SK-N-SH (cell line): Measurements from ENCODE around the gene CCL22. TPM values are rescaled to one million over a fixed set of nuclear protein-coding genes. Genes with fewer than 3 reads are reported as not detected.

ENCODE experiments used
- CTCF ChIA-PET: fragments of 300-600, 350-600 bp; formaldehyde crosslinking; extraction: SDS; loops from one replicate; lab custom pipeline; 2021; lab: Yijun Ruan, JAX
- POLR2A ChIA-PET: fragments of 350-600 bp; sonication (Branson Sonifier 250); formaldehyde crosslinking; extraction: SDS; loops from one replicate; lab custom pipeline; 2020; ENCODE audit warnings: antibody characterized with exemption, inconsistent platforms; lab: Yijun Ruan, JAX
- DNase-seq: peaks from one replicate; pipeline ENCODE4 v3.0.0; 2012
- H2AFZ ChIP-seq: fragments of 200-600 bp; sonication (generic); 2 replicates; pipeline ENCODE4 v1.8.1; 2016; ENCODE audit warnings: antibody characterized with exemption, mild to moderate bottlenecking, low read depth
- H3F3A ChIP-seq: fragments of 200-600 bp; sonication (generic); replicated peaks from 2 replicates; pipeline ENCODE3; 2016; ENCODE audit warnings: antibody characterized with exemption, mild to moderate bottlenecking; ENCODE audit not compliant: insufficient read depth
- H3K27ac ChIP-seq, 2 experiments: fragments of 200-500 bp in 1 of 2; fragments of 200-600 bp in 1 of 2; sonication (Bioruptor generic) in 1 of 2; sonication (generic), shearing (Covaris generic) in 1 of 2; 2 replicates each; pipeline versions ENCODE4 v1.5.1 to v1.6.1; 2014 to 2016; ENCODE audit warnings: low read depth in 2 of 2, inconsistent platforms in 1 of 2, low read length in 1 of 2, mild to moderate bottlenecking in 1 of 2, mixed read lengths in 1 of 2
- H3K27me3 ChIP-seq: fragments of 200-600 bp; sonication (generic), shearing (Covaris generic); 2 replicates; pipeline ENCODE4 v1.6.1; 2016; ENCODE audit warnings: mixed run types; ENCODE audit not compliant: insufficient read depth
- H3K36me3 ChIP-seq, 2 experiments: fragments of 200-500 bp in 1 of 2; fragments of 200-600 bp in 1 of 2; sonication (Bioruptor generic) in 1 of 2; sonication (generic) in 1 of 2; replicated peaks in 1 of 2; 2 replicates each; pipeline versions ENCODE3 to v1.5.1; 2014 to 2016; ENCODE audit warnings: low read length in 1 of 2, mild to moderate bottlenecking in 1 of 2; ENCODE audit not compliant: insufficient read depth in 2 of 2, control insufficient read depth in 1 of 2
- H3K4me1 ChIP-seq, 2 experiments: fragments of 200-500 bp in 1 of 2; fragments of 200-600 bp in 1 of 2; sonication (Bioruptor generic) in 1 of 2; sonication (generic), shearing (Covaris generic) in 1 of 2; 2 replicates each; pipeline versions ENCODE4 v1.5.1 to v1.6.1; 2014 to 2016; ENCODE audit warnings: low read depth in 1 of 2, low read length in 1 of 2, mixed run types in 1 of 2; ENCODE audit not compliant: insufficient read depth in 2 of 2, control insufficient read depth in 1 of 2
- H3K4me2 ChIP-seq: fragments of 200-600 bp; sonication (generic), shearing (Covaris generic); 2 replicates; pipeline ENCODE4 v1.6.1; 2017; ENCODE audit warnings: mixed run types
- H3K4me3 ChIP-seq, 2 experiments: fragments of 200-500 bp in 1 of 2; fragments of 200-600 bp in 1 of 2; sonication (Bioruptor generic) in 1 of 2; sonication (generic), shearing (Covaris generic) in 1 of 2; 2 replicates each; pipeline versions ENCODE4 v1.5.1 to v1.8.1; 2014 to 2016; ENCODE audit warnings: low read depth in 2 of 2, inconsistent platforms in 1 of 2, low read length in 1 of 2, mild to moderate bottlenecking in 1 of 2, mixed read lengths in 1 of 2, moderate library complexity in 1 of 2
- H3K79me2 ChIP-seq: fragments of 200-600 bp; sonication (generic); 2 replicates; pipeline ENCODE4 v1.8.1; 2017; ENCODE audit warnings: mild to moderate bottlenecking; ENCODE audit not compliant: insufficient read depth
- H3K9ac ChIP-seq: fragments of 200-600 bp; sonication (generic); 2 replicates; pipeline ENCODE4 v1.6.1; 2017; ENCODE audit warnings: mixed run types
- H3K9me2 ChIP-seq: fragments of 200-600 bp; sonication (generic); 2 replicates; pipeline ENCODE4 v1.6.1; 2017; ENCODE audit warnings: mixed run types
- H3K9me3 ChIP-seq: fragments of 200-600 bp; sonication (generic); 2 replicates; pipeline ENCODE4 v1.6.1; 2017; ENCODE audit warnings: mixed run types, mild to moderate bottlenecking, moderate library complexity
- H4K20me1 ChIP-seq: fragments of 200-600 bp; sonication (generic); 2 replicates; pipeline ENCODE4 v1.6.1; 2017; ENCODE audit warnings: mild to moderate bottlenecking, mixed run types; ENCODE audit not compliant: insufficient read depth
- EZH2phosphoT487 ChIP-seq: fragments of 200-600 bp; sonication (generic); IDR thresholded peaks from 2 replicates; pipeline ENCODE4 v1.6.1; 2017; ENCODE audit warnings: low read depth, mixed run types, mild to moderate bottlenecking, antibody characterized with exemption, moderate library complexity, borderline replicate concordance
- FOXJ3 ChIP-seq: sonication (generic); formaldehyde crosslinking; IDR thresholded peaks from 2 replicates; pipeline ENCODE4 v1.5.1; 2020; ENCODE audit warnings: mild to moderate bottlenecking, missing genetic modification reagents
- GABPA ChIP-seq: IDR thresholded peaks from 2 replicates; pipeline ENCODE4 v1.4.0; 2012; ENCODE audit warnings: low read depth, mild to moderate bottlenecking
- TAF1 ChIP-seq: IDR thresholded peaks from 2 replicates; pipeline ENCODE4 v1.6.1; 2012; ENCODE audit warnings: low read depth, mild to moderate bottlenecking, low read length, moderate library complexity, borderline replicate concordance
- YY1 ChIP-seq: IDR thresholded peaks from 2 replicates; pipeline ENCODE4 v1.4.0; 2012; ENCODE audit warnings: low read depth, mild to moderate bottlenecking
- WGBS: methylation state at CpG from one replicate; pipeline ENCODE4 v1.1.6; 2017; ENCODE audit warnings: low lambda C conversion rate; 5-methylcytosine and 5-hydroxymethylcytosine counted together
- polyA plus RNA-seq, 3 experiments: library from polyadenylated mRNA; depleted of rRNA; stranded (reverse); fragments of >200 nt; gene quantifications; 2 replicates each; pipeline ENCODE4 v1.2.3, GENCODE V29; 2012
- TF ChIP-seq, protein P1 (sequence below): IDR thresholded peaks from 2 replicates; pipeline ENCODE4 v1.4.0; 2012; ENCODE audit warnings: low read depth, borderline replicate concordance
- TF ChIP-seq, protein P2 (sequence below): fragments of 200-600 bp; sonication (generic); IDR thresholded peaks from 2 replicates; pipeline ENCODE4 v1.6.1; 2017; ENCODE audit warnings: antibody characterized with exemption, mild to moderate bottlenecking, moderate library complexity
- TF ChIP-seq, protein P3 (sequence below): IDR thresholded peaks from 2 replicates; pipeline ENCODE4 v1.6.1; 2012; ENCODE audit warnings: mild to moderate bottlenecking, low read depth, low read length, moderate library complexity

The CCL22 gene
- polyA plus RNA-seq, 1 of the 3 experiments (the other 2 are of a cell fraction): not detected

DNA sequence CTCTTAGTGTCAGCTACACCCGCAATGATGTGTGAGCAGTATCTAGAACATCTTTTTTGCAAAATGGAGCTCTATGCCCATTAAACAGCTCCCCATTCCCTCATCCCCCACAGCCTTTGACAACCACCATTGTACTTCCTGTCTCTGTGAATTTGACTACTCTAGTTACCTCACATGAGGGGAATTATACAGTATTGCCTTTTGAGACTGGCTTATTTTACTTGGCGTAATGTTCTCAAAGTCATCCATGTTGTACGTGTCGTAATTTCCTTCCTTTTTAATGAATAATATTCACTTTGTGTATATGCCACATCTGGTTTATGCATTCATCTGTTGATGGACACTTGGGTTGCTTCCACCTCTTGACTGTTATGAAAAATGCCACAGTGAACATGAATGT lies 23.2 kb upstream of the CCL22 start (continued):
- TF ChIP-seq EZH2phosphoT487 (no peak), YY1 (no peak), FOXJ3 (no peak), TAF1 (no peak)
- TF ChIP-seq, protein P1, sequence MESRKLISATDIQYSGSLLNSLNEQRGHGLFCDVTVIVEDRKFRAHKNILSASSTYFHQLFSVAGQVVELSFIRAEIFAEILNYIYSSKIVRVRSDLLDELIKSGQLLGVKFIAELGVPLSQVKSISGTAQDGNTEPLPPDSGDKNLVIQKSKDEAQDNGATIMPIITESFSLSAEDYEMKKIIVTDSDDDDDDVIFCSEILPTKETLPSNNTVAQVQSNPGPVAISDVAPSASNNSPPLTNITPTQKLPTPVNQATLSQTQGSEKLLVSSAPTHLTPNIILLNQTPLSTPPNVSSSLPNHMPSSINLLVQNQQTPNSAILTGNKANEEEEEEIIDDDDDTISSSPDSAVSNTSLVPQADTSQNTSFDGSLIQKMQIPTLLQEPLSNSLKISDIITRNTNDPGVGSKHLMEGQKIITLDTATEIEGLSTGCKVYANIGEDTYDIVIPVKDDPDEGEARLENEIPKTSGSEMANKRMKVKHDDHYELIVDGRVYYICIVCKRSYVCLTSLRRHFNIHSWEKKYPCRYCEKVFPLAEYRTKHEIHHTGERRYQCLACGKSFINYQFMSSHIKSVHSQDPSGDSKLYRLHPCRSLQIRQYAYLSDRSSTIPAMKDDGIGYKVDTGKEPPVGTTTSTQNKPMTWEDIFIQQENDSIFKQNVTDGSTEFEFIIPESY: no peak
- TF ChIP-seq, protein P2, sequence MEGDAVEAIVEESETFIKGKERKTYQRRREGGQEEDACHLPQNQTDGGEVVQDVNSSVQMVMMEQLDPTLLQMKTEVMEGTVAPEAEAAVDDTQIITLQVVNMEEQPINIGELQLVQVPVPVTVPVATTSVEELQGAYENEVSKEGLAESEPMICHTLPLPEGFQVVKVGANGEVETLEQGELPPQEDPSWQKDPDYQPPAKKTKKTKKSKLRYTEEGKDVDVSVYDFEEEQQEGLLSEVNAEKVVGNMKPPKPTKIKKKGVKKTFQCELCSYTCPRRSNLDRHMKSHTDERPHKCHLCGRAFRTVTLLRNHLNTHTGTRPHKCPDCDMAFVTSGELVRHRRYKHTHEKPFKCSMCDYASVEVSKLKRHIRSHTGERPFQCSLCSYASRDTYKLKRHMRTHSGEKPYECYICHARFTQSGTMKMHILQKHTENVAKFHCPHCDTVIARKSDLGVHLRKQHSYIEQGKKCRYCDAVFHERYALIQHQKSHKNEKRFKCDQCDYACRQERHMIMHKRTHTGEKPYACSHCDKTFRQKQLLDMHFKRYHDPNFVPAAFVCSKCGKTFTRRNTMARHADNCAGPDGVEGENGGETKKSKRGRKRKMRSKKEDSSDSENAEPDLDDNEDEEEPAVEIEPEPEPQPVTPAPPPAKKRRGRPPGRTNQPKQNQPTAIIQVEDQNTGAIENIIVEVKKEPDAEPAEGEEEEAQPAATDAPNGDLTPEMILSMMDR: no peak
- TF ChIP-seq, all 33 proteins: peak for 0

DNA sequence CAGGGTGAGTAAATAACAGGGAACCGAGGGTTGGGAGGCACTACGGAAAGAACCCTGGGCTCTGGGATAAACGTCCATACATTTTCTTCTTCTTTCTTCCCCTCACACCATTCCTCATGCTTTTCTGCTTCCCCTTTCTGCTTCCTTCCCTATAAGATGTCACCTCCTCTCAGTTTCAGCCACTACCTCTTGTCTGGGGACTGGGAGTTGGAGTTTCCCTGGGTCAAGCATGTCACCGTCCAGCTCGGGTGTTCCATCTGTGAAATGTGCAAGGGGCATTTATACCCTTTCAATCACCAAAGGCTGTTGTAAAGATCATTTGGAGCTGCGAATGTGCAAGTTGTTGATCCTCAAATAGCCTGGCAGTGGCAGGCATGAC lies 17.5 kb upstream of the CCL22 start:
- 92% methylated on average over 6 of the region's 6 CpGs for WGBS
- CTCF ChIA-PET: no interaction called here
- Histone ChIP-seq H3K4me2 (peak overlapping the region; percentile 53), H4K20me1 (no peaks in the 10 kb centered on the region), H3K79me2 (no peaks in the 10 kb centered on the region), H3K4me3 (no peak overlapping the region), H3F3A (peaks cover 15% of the 10 kb centered on the region), H3K27me3 (no peaks in the 10 kb centered on the region), H3K4me1 (peaks cover 0 to 6% of the 10 kb centered on the region in 2 experiments; a peak in 1 of 4 replicates), H3K9me3 (0 out of 2 replicates have a peak, but pooled peaks cover 6% of the 10 kb centered on the region), H2AFZ (no peak overlapping the region), H3K36me3 (no peaks in the 10 kb centered on the region), H3K27ac (peak overlapping the region in 1 of 2 experiments; percentile 78; a peak in 2 of 4 replicates), H3K9ac (no peak overlapping the region), H3K9me2 (no peaks in the 10 kb centered on the region)
- TF ChIP-seq GABPA: no peak
- TF ChIP-seq, protein P3, sequence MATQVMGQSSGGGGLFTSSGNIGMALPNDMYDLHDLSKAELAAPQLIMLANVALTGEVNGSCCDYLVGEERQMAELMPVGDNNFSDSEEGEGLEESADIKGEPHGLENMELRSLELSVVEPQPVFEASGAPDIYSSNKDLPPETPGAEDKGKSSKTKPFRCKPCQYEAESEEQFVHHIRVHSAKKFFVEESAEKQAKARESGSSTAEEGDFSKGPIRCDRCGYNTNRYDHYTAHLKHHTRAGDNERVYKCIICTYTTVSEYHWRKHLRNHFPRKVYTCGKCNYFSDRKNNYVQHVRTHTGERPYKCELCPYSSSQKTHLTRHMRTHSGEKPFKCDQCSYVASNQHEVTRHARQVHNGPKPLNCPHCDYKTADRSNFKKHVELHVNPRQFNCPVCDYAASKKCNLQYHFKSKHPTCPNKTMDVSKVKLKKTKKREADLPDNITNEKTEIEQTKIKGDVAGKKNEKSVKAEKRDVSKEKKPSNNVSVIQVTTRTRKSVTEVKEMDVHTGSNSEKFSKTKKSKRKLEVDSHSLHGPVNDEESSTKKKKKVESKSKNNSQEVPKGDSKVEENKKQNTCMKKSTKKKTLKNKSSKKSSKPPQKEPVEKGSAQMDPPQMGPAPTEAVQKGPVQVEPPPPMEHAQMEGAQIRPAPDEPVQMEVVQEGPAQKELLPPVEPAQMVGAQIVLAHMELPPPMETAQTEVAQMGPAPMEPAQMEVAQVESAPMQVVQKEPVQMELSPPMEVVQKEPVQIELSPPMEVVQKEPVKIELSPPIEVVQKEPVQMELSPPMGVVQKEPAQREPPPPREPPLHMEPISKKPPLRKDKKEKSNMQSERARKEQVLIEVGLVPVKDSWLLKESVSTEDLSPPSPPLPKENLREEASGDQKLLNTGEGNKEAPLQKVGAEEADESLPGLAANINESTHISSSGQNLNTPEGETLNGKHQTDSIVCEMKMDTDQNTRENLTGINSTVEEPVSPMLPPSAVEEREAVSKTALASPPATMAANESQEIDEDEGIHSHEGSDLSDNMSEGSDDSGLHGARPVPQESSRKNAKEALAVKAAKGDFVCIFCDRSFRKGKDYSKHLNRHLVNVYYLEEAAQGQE: no peak
- DNase-seq: no peak
- POLR2A ChIA-PET: no interaction called here
